K562 (cell line): ENCODE data around the gene DNAJB11. TPM values are rescaled to one million over a fixed set of nuclear protein-coding genes. Genes with fewer than 3 reads are reported as not detected.

Source experiments
- ADNP ChIP-seq: fragments of 200-800 bp; sonication (Bioruptor generic); IDR thresholded peaks from 2 replicates; pipeline ENCODE4 v1.6.1; 2016; ENCODE audit warnings: missing genetic modification characterization, missing compliant biosample characterization
- CBFA2T3 ChIP-seq: fragments of 450-650 bp; IDR thresholded peaks from 2 replicates; pipeline ENCODE4 v1.6.1; 2017
- CHAMP1 ChIP-seq: fragments of 450-650 bp; IDR thresholded peaks from 2 replicates; pipeline ENCODE4 v1.6.1; 2016; ENCODE audit warnings: mild to moderate bottlenecking
- DNMT1 ChIP-seq: fragments of 450-650 bp; IDR thresholded peaks from 2 replicates; pipeline ENCODE4 v1.6.1; 2016; ENCODE audit warnings: antibody characterized with exemption, mild to moderate bottlenecking
- EGR1 ChIP-seq: fragments of 450-650 bp; conservative IDR thresholded peaks from 2 replicates; pipeline ENCODE4 v1.6.1; 2017; ENCODE audit warnings: mild to moderate bottlenecking
- ESRRA ChIP-seq: fragments of 450-650 bp; IDR thresholded peaks from 2 replicates; pipeline ENCODE4 v1.6.1; 2014; ENCODE audit warnings: low read depth, mild to moderate bottlenecking, moderate library complexity, borderline replicate concordance
- HDAC2 ChIP-seq: fragments of 450-650 bp; IDR thresholded peaks from 2 replicates; pipeline ENCODE4 v1.6.1; 2016; ENCODE audit warnings: mild to moderate bottlenecking
- HDAC8 ChIP-seq: fragments of 450-650 bp; IDR thresholded peaks from 2 replicates; pipeline ENCODE4 v1.6.1; 2016; ENCODE audit warnings: mild to moderate bottlenecking, missing genetic modification characterization, moderate library complexity, missing compliant biosample characterization
- MYC ChIP-seq, 2 experiments: fragments of 250-450 bp in 1 of 2; sonication (Bioruptor Pico) in 1 of 2; IDR thresholded peaks; 2 replicates each; pipeline versions ENCODE4 v1.5.1 to v1.6.1; 2012 to 2021; ENCODE audit warnings: low read depth in 2 of 2, borderline replicate concordance in 1 of 2, improper control_type of control experiment in 1 of 2, low read length in 1 of 2, mild to moderate bottlenecking in 1 of 2, moderate library complexity in 1 of 2
- NR4A1 ChIP-seq, 2 experiments: fragments of 250-450 bp in 1 of 2; fragments of 450-650 bp in 1 of 2; sonication (Bioruptor Pico) in 1 of 2; IDR thresholded peaks; 2 replicates each; pipeline versions ENCODE4 v1.4.0 to v1.6.1; 2016 to 2020; ENCODE audit warnings: mild to moderate bottlenecking in 2 of 2, missing compliant biosample characterization in 1 of 2, missing genetic modification characterization in 1 of 2, moderate library complexity in 1 of 2
- PHF8 ChIP-seq: fragments of 200-600 bp; sonication (generic); IDR thresholded peaks from 2 replicates; pipeline ENCODE4 v1.6.1; 2012; ENCODE audit warnings: mixed run types, mild to moderate bottlenecking, inconsistent platforms, low read length, moderate library complexity, borderline replicate concordance
- SIN3B ChIP-seq: fragments of 450-650 bp; IDR thresholded peaks from 2 replicates; pipeline ENCODE4 v1.6.1; 2017; ENCODE audit warnings: low read depth, mild to moderate bottlenecking, moderate library complexity
- TFAP4 ChIP-seq: sonication (generic); formaldehyde crosslinking; IDR thresholded peaks from 2 replicates; pipeline ENCODE4 v1.8.0; 2022; ENCODE audit warnings: missing genetic modification reagents, mild to moderate bottlenecking, moderate library complexity, borderline replicate concordance
- ZNF436 ChIP-seq: fragments of 250-450, 450-650 bp; sonication (Bioruptor Pico); formaldehyde crosslinking; IDR thresholded peaks from 2 replicates; pipeline ENCODE4 v1.7.0; 2020; ENCODE audit warnings: mild to moderate bottlenecking
- ZNF717 ChIP-seq: fragments of 250-450 bp; sonication (Bioruptor Pico); IDR thresholded peaks from 2 replicates; pipeline ENCODE4 v1.5.0; 2021
- ZSCAN29 ChIP-seq: fragments of 450-650 bp; IDR thresholded peaks from 2 replicates; pipeline ENCODE4 v1.6.1; 2017
- polyA plus RNA-seq, 8 experiments: library from polyadenylated mRNA; depleted of rRNA in 4 of 8; stranded (reverse) in 5 of 8; unstranded in 3 of 8; fragments of >200 nt; fragmentation: Nextera tagmentation in 2 of 8; fragmentation: Illumina TruSeq in 1 of 8; extraction: Ambion mirVana in 2 of 8; extraction: Trizol in 1 of 8; gene quantifications; 2 replicates each; pipeline versions ENCODE4 v1.2.1 to v1.2.3, GENCODE V29; 2011 to 2014; ENCODE audit warnings: inconsistent platforms in 1 of 8, missing spikeins in 1 of 8
- total RNA-seq, 7 experiments: library from RNA; depleted of rRNA in 6 of 7; stranded (reverse); fragments of >200 nt in 6 of 7; fragmentation: Illumina TruSeq in 2 of 7; extraction: Trizol in 2 of 7; gene quantifications; 2 replicates each; pipeline versions ENCODE4 v1.2.1 to v1.2.3, GENCODE V29; 2011 to 2021; ENCODE audit warnings: low replicate concordance in 1 of 7
- TF ChIP-seq, protein P1 (sequence below): sonication (generic); formaldehyde crosslinking; IDR thresholded peaks from 2 replicates; pipeline ENCODE4 v1.8.0; 2022; ENCODE audit warnings: mild to moderate bottlenecking, missing genetic modification reagents
- TF ChIP-seq, protein P2 (sequence below): fragments of 450-650 bp; formaldehyde crosslinking; IDR thresholded peaks from 2 replicates; pipeline ENCODE4 v1.4.0; 2020; ENCODE audit warnings: mild to moderate bottlenecking, moderate library complexity

The DNAJB11 gene
- total and polyA plus RNA-seq, 9 of the 15 experiments (the other 6 are each of a cell fraction or from before 2014, with no cell fraction given) = 14.8 to 74.7 (median 63.8) TPM

GRCh38 chr3:186570096-186570940 lies at the start of gene DNAJB11 (continued):
- peak; percentile 95 for TF ChIP-seq SIN3B
- TF ChIP-seq, protein P1, sequence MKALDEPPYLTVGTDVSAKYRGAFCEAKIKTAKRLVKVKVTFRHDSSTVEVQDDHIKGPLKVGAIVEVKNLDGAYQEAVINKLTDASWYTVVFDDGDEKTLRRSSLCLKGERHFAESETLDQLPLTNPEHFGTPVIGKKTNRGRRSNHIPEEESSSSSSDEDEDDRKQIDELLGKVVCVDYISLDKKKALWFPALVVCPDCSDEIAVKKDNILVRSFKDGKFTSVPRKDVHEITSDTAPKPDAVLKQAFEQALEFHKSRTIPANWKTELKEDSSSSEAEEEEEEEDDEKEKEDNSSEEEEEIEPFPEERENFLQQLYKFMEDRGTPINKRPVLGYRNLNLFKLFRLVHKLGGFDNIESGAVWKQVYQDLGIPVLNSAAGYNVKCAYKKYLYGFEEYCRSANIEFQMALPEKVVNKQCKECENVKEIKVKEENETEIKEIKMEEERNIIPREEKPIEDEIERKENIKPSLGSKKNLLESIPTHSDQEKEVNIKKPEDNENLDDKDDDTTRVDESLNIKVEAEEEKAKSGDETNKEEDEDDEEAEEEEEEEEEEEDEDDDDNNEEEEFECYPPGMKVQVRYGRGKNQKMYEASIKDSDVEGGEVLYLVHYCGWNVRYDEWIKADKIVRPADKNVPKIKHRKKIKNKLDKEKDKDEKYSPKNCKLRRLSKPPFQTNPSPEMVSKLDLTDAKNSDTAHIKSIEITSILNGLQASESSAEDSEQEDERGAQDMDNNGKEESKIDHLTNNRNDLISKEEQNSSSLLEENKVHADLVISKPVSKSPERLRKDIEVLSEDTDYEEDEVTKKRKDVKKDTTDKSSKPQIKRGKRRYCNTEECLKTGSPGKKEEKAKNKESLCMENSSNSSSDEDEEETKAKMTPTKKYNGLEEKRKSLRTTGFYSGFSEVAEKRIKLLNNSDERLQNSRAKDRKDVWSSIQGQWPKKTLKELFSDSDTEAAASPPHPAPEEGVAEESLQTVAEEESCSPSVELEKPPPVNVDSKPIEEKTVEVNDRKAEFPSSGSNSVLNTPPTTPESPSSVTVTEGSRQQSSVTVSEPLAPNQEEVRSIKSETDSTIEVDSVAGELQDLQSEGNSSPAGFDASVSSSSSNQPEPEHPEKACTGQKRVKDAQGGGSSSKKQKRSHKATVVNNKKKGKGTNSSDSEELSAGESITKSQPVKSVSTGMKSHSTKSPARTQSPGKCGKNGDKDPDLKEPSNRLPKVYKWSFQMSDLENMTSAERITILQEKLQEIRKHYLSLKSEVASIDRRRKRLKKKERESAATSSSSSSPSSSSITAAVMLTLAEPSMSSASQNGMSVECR (CRISPR knock-in tag) = peak; percentile 77; the same call in 1 of the 2 replicates
- no peak for TF ChIP-seq ZSCAN29
- TF ChIP-seq CBFA2T3 = no peak
- no peak for TF ChIP-seq CHAMP1
- TF ChIP-seq MYC (IDR thresholded peaks at IDR 0.05; ENCODE audit: low read depth, low read length) = peak; percentile 46
- TF ChIP-seq MYC (CRISPR knock-in tag; IDR thresholded peaks at IDR 0.05; ENCODE audit: borderline replicate concordance, low read depth) = no peak
- peak; percentile 67; the same call in 1 of the 2 replicates for TF ChIP-seq ESRRA
- TF ChIP-seq DNMT1 = no peak
- TF ChIP-seq PHF8 = peak; percentile 84; the same call in 1 of the 2 replicates
- TF ChIP-seq HDAC2 = peak; percentile 63
- TF ChIP-seq EGR1 = no peak
- no peak for TF ChIP-seq NR4A1 (CRISPR knock-in tag; IDR thresholded peaks at IDR 0.05)
- no peak for TF ChIP-seq NR4A1 (tag; IDR thresholded peaks at IDR 0.05)
- TF ChIP-seq, protein P2, sequence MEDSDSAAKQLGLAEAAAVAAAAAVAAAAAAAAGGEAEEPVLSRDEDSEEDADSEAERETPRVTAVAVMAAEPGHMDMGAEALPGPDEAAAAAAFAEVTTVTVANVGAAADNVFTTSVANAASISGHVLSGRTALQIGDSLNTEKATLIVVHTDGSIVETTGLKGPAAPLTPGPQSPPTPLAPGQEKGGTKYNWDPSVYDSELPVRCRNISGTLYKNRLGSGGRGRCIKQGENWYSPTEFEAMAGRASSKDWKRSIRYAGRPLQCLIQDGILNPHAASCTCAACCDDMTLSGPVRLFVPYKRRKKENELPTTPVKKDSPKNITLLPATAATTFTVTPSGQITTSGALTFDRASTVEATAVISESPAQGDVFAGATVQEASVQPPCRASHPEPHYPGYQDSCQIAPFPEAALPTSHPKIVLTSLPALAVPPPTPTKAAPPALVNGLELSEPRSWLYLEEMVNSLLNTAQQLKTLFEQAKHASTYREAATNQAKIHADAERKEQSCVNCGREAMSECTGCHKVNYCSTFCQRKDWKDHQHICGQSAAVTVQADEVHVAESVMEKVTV = no peak
- TF ChIP-seq ZNF436 (CRISPR knock-in tag) = no peak
- no peak for TF ChIP-seq ZNF717 (CRISPR knock-in tag)
- TF ChIP-seq ADNP (tag) = no peak
- TF ChIP-seq TFAP4 (CRISPR knock-in tag) = peak; percentile 75; the same call in 1 of the 2 replicates
- no peak for TF ChIP-seq HDAC8 (tag)
